Limb (tissue), 2 donors: ENCODE measurements around the gene CREBBP.

Source experiments
- DNase-seq, 2 donors: peaks; one replicate each; pipeline ENCODE4 v3.0.0-alpha.2; 2016; ENCODE audit errors: extremely low spot score in 2 of 2

Gene CREBBP

GRCh38 chr16:3767333-3767986, 113.1 kb downstream of the CREBBP start:
- no peak for DNase-seq

DNA sequence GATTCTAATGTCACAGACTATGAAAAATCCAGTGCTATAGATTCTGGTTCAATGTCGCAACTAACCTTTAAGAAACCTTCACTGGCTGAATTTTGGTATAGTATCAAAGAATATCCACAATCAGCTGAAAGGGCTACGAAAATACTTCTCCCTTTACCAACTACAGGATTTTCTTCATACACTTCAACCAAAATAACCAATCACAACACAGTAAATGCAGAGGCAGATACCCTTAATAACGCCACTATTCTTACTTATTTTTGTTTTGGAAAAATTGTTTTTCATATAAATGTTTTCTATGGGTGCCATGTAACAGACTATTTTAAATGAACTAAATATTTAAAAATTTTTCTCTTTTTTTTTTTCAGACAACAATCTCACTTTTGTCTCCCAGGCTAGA, 114.3 kb downstream of the CREBBP start:
- no peak for DNase-seq

GRCh38 chr16:3764409-3764808, 116.1 kb downstream of the CREBBP start:
- DNase-seq, result no peak

DNA sequence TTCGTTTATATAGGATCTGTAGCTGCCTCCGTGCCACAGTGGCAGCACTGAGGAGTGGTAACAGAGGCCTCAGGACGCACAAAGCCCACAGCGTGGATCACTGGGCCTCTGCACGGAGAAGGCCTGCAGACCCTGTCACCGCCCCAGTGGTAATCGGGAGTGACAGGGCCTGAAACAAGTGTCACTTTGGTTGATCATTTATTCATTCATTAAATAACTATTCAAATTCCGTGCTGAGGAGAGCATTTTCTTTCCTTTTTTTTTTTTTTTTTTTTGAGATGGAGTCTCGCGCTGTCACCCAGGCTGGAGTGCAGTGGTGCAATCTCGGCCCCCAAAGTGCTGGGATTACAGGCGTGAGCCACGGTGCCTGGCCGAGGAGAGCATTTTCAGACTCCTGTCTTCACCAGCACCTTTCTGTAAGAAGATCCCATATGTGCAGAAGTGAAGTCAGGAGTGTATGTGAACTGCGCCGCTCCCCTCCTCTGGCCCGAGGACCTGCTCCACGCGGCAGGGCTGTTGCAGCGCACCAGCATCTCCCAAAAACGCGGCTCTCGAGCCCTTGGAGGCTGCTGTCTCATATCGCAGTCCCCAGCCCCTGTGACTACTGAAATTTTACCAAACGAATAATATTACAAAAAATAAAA, 118.3 kb downstream of the CREBBP start:
- no peak for DNase-seq

DNA sequence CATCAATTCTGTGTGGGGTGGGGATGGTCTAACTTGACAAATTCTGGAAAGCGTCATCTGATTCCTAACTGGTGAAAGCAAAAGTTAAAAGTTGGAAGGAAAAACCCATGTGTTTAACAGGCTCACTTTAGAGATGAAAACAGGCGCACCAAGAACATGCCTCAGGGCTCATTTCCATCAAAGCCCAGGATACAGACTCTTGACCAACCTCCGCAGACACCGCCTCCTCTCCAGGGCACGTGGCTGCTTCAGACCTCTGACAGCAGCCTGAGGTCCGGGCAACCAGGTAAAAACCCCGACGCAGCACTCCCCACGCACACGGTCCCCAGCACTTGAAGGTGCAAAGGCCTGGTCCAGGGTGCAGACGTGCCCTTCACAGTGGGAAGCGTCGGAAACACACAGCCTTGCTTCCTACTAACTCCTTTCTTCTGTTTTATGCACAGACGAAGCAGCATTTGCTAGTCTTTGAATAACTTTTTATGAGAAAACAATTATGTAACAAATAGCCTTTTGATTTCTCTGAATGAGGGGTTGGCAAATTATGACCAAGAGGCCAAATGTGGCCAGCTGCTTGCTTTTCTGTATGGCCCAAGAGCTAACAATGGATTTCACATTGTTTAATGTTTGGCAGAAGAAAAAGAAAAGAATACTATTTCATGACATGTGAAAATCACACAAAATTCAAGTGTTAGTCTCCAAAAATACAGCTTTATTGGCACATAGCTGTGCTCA, 119.0 kb downstream of the CREBBP start:
- DNase-seq, result no peak

- DNase-seq, result no peak
Observed at GRCh38 chr16:3760518-3760917, 120.0 kb downstream of the CREBBP start.

DNA sequence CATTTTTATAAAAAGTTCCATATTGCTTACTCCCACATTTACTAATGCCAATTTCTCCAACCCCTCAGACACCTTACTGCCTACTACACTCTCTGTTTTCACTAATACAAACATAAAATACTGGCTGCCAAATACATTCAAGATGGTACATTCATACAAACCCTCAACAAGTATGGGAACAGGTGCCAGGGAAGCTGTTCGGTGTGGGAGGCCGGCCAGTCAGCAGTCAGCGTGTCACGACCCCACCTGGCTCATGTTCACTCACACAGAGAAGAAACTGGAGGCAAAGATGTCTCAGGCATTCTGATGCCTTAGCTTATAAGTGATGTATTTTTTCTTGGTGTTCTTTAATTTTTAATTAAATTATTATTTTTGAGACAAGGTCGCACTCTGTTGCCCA, 120.8 kb downstream of the CREBBP start:
- DNase-seq, result no peak

DNA sequence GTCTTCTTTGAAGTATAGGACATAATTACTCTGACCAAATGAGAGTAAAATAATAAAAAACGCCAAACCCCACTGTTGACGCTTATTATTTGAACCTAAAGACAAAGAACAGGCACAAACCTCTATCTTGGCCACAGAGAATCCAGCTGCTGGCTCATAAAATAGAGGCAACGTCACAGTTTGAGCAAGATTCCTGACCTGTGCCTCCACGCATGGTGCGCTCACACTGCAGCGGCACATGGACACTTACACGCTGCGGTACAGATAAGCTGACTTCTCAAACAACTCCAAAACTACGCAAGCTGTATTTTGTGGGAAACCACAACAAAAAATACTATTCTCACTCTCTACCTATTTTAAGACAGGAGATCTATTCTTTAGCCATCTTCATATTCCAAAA, 124.4 kb downstream of the CREBBP start:
- no peak for DNase-seq

GRCh38 chr16:3755249-3755648, 125.3 kb downstream of the CREBBP start:
- no peak for DNase-seq

DNA sequence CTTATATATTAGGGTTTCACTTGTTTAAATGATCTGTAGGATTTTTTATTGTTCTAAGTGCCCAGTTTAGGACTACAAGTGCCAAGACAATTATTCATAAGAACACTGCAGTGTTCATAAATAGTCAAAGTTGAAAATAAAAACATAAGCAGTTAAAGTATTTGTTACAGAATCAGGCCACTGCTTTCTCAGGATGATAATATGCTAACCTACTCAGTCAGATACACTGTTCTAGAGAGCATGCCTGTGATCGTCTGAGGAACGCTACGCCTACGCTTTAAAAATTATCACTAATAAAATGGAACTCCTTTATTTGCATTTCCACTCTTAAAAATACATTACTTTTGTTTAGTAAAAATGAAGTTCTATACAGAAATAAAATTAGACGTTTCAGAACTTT, 125.7 kb downstream of the CREBBP start:
- no peak for DNase-seq

- no peak for DNase-seq
Observed at GRCh38 chr16:3754081-3754703, 126.3 kb downstream of the CREBBP start.

DNA sequence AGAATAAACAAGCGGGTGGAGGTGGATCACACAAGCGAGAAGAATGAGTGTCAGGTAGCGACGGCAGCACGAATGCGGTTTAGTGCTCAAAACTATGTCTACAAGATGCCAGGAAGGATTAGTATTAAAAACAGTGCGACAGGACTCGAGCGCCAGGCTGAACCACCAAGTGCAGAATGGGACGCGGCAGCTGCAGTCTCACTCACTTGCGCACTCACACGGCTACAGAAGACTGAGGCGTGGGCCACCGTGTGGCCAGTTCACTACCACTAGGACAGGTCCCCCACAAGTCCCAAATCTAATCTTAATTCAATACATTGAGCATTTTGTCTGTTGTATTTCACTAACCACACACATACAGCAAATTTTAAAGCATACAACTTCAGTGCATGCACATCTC, 127.5 kb downstream of the CREBBP start:
- no peak for DNase-seq

GRCh38 chr16:3751878-3752277, 128.6 kb downstream of the CREBBP start:
- no peak for DNase-seq

GRCh38 chr16:3748307-3748706, 132.2 kb downstream of the CREBBP start:
- DNase-seq, result no peak

- DNase-seq, result no peak
Observed at GRCh38 chr16:3745751-3746355, 134.7 kb downstream of the CREBBP start.

DNA sequence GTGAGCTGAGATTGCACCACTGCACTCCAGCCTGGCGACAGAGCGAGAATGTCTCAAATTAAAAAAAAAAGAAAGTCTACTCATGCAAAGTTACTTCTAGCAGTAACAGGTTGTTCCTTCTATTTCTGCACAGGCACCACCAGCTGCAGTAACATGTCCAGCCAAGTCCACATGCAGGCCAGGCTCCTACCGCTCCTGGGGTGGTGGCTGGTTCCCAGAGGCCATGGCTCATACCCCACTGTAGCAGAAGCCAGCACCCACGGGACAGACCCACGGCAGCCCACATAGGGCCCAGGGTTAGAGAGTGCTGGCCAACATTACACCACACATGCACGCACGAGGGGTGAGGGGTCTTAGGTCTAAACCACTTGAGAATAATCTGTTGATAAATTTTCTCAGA, 136.5 kb downstream of the CREBBP start:
- DNase-seq, result no peak

- no peak for DNase-seq
Observed at GRCh38 chr16:3740934-3741333, 139.6 kb downstream of the CREBBP start.

DNA sequence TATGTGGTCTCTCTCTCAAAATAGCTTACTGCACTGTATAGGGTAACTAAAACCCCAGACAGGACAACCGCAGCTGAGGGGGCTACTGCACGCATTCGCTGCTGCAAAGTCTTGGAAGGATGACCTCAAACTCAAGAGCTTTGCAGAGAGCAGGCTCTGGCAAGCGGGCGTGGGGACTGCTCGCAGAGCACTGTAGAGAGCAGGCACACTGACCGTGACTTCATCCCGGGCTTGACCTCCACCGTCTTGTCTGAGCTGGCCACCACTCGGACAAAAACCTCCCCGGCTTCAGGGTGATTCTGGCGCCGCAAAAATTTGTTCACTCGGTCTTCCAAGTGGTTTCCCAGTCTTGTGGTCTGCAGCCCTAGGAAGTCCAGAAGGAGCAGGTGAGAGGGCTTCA, 140.3 kb downstream of the CREBBP start:
- no peak for DNase-seq

- DNase-seq, result no peak
Observed at GRCh38 chr16:3739636-3740035, 140.9 kb downstream of the CREBBP start.

DNA sequence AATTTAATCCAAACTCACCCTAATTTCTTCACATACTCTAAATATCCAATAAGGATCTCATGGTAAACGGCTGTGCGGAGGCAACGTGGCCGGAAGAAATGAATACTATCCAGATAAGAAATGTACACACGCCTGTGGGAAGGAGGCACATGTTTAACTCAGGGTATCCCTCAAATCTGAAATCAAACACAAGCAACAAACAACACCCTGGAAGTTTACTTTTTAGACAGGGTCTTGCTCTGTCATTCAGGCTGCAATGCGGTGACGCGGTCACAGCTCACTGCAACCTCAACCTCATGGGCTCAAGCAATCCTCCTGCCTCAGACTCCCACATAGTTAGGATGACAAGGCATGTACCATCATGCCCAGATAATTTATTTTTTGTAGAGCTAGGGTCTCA, 142.0 kb downstream of the CREBBP start:
- no peak for DNase-seq

DNA sequence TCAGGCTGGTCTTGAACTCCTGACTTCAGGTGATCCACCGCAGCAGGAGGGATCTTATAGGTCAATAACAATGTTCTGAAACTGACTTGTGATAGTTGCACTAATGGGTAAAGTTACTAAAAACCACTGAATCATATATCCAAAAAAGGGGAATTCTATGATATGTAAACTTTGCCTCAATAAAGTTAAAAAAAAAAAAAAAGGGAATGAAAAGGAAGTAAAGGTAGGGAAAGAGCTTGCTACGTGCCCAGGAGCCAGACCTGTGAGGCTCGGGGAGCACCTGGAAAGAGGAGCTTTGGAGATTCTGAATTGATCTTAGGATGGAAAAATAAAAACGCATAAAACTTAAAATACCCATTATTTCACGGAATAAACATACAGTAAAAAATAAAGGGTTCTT, 142.4 kb downstream of the CREBBP start:
- DNase-seq, result no peak

GRCh38 chr16:3737181-3737580, 143.3 kb downstream of the CREBBP start:
- no peak for DNase-seq
